ENCODE measurements around the gene RFLNA.

Gene RFLNA

GRCh38 chr12:124298685-124299410, 4.0 kb downstream of the RFLNA start:
- TF ChIP-seq TAF1 (IDR thresholded peaks at IDR 0.05; ENCODE audit: low read depth) (no peak), USF1 (IDR thresholded peaks at IDR 0.05) (no peak), YY1 (IDR thresholded peaks at IDR 0.05; ENCODE audit: low read depth) (no peak), TCF12 (IDR thresholded peaks at IDR 0.05; ENCODE audit: low read depth) (no peak), NFIC (IDR thresholded peaks at IDR 0.05) (no peak), EP300 (IDR thresholded peaks at IDR 0.05; ENCODE audit: borderline replicate concordance) (no peak), FOXM1 (IDR thresholded peaks at IDR 0.05; ENCODE audit: borderline replicate concordance, low read depth) (no peak), ZBTB7A (IDR thresholded peaks at IDR 0.05; ENCODE audit: low read depth) (no peak), RAD21 (IDR thresholded peaks at IDR 0.05; ENCODE audit: low read depth) (no peak), CEBPB (IDR thresholded peaks at IDR 0.05) (no peak), MAX (IDR thresholded peaks at IDR 0.05) (no peak)

GRCh38 chr12:124299628-124300388, 4.9 kb downstream of the RFLNA start:
- TF ChIP-seq NFIC (IDR thresholded peaks at IDR 0.05), result no peak

- TF ChIP-seq FOXM1 (IDR thresholded peaks at IDR 0.05; ENCODE audit: borderline replicate concordance, low read depth), result no peak
Measured at GRCh38 chr12:124301084-124301654, 6.3 kb downstream of the RFLNA start.

- TF ChIP-seq YY1 (IDR thresholded peaks at IDR 0.05; ENCODE audit: low read depth) (no peak), NFIC (IDR thresholded peaks at IDR 0.05) (no peak), TAF1 (IDR thresholded peaks at IDR 0.05; ENCODE audit: low read depth) (no peak), EGR1 (IDR thresholded peaks at IDR 0.05) (no peak), REST (IDR thresholded peaks at IDR 0.05; ENCODE audit: low read depth) (no peak), FOXM1 (IDR thresholded peaks at IDR 0.05; ENCODE audit: borderline replicate concordance, low read depth) (no peak)
Measured at GRCh38 chr12:124302241-124302806, 7.4 kb downstream of the RFLNA start.

- TF ChIP-seq TAF1 (IDR thresholded peaks at IDR 0.05; ENCODE audit: low read depth) (no peak), YY1 (IDR thresholded peaks at IDR 0.05; ENCODE audit: low read depth) (no peak), TEAD4 (IDR thresholded peaks at IDR 0.05) (no peak), CREB1 (IDR thresholded peaks at IDR 0.05; ENCODE audit: low read depth) (no peak), MAX (IDR thresholded peaks at IDR 0.05) (no peak), REST (IDR thresholded peaks at IDR 0.05; ENCODE audit: low read depth) (no peak), FOXM1 (IDR thresholded peaks at IDR 0.05; ENCODE audit: borderline replicate concordance, low read depth) (no peak), EP300 (IDR thresholded peaks at IDR 0.05; ENCODE audit: borderline replicate concordance) (no peak), CEBPB (IDR thresholded peaks at IDR 0.05) (no peak), EGR1 (IDR thresholded peaks at IDR 0.05) (no peak)
Measured at GRCh38 chr12:124302807-124303578, 8.1 kb downstream of the RFLNA start.

Data from Ishikawa (cell line).